H1 (cell line): Measurements from ENCODE around the gene LIFR. TPM values are rescaled to one million over a fixed set of nuclear protein-coding genes. Genes with fewer than 3 reads are reported as not detected.
A peak's percentile ranks its signal among the peaks of the same experiment; 100 is the strongest.

ENCODE experiments used
- CHD7 ChIP-seq: fragments of 300-600 bp; sonication (generic); IDR thresholded peaks from 2 replicates; pipeline ENCODE4 v1.7.1; 2012; ENCODE audit warnings: low read length, moderate library complexity, mild to moderate bottlenecking, inconsistent platforms; ENCODE audit not compliant: insufficient replicate concordance
- HDAC6 ChIP-seq: IDR thresholded peaks from one replicate; pipeline ENCODE4 v1.7.1; 2012; ENCODE audit warnings: low read depth, mild to moderate bottlenecking, inconsistent platforms, low read length, moderate library complexity
- RAD21 ChIP-seq, 2 experiments: IDR thresholded peaks in 1 of 2; conservative IDR thresholded peaks in 1 of 2; 2 replicates each; pipeline ENCODE4 v1.6.1; 2011; ENCODE audit warnings: low read depth in 2 of 2, low read length in 2 of 2, improper control_type of control experiment in 1 of 2, inconsistent platforms in 1 of 2, mild to moderate bottlenecking in 1 of 2, moderate library complexity in 1 of 2
- RBBP5 ChIP-seq: IDR thresholded peaks from 2 replicates; pipeline ENCODE4 v1.7.1; 2012; ENCODE audit warnings: low read depth, mild to moderate bottlenecking, inconsistent platforms, low read length, moderate library complexity, borderline replicate concordance
- SIX5 ChIP-seq: IDR thresholded peaks from 2 replicates; pipeline ENCODE4 v1.6.1; 2011; ENCODE audit warnings: mild to moderate bottlenecking, low read depth, low read length
- polyA plus RNA-seq, 7 experiments: library from polyadenylated mRNA; depleted of rRNA in 3 of 7; stranded (reverse) in 5 of 7; unstranded in 2 of 7; fragments of >200 nt in 5 of 7; fragments of 200-250 nt in 2 of 7; gene quantifications; 1 replicate in 5 of 7; 2 replicates in 1 of 7; 4 replicates in 1 of 7; pipeline versions ENCODE4 v1.2.1 to v1.2.3, GENCODE V29; 2011 to 2013; ENCODE audit warnings: missing spikeins in 2 of 7, mixed read lengths in 2 of 7
- total RNA-seq: library from RNA; stranded (reverse); fragmentation: NEBNext Ultra II Directional; extraction: Animal tissue kit (Norgen Biotek cat#: 25700); gene quantifications from 2 replicates; pipeline ENCODE4 v1.2.1, GENCODE V29; 2021

LIFR gene
- total and polyA plus RNA-seq, 2 of the 8 experiments (the other 6 are each of a cell fraction or from before 2014, with no cell fraction given): 2.0 to 18.9 TPM

GRCh38 chr5:38555354-38556087 is 925 bp downstream of the LIFR start (continued):
- TF ChIP-seq RAD21 (IDR thresholded peaks at IDR 0.05 in 1 of 2, conservative IDR thresholded peaks at IDR 0.05 in 1 of 2; ENCODE audit: low read depth in 2 of 2, low read length in 2 of 2): no peak
- TF ChIP-seq SIX5: no peak
- no peak for TF ChIP-seq HDAC6
- 0 out of 2 replicates have a peak, but pooled peaks have one; percentile 14 for TF ChIP-seq RBBP5
- TF ChIP-seq CHD7: no peak
